ENCODE data around the gene ELMOD3.
"Not testable (repeated sequence)": the region's sequence is repeated elsewhere in the genome, so short reads cannot be mapped to it uniquely, and the experiment has no call there.

Gene ELMOD3

GRCh38 chr2:85377083-85377482, 22.5 kb downstream of the ELMOD3 start:
- DNase-seq: no peak

GRCh38 chr2:85378257-85378656, 23.7 kb downstream of the ELMOD3 start:
- DNase-seq: no peak

- DNase-seq: no peak
Observed at GRCh38 chr2:85380048-85380447, 25.5 kb downstream of the ELMOD3 start.

GRCh38 chr2:85383151-85383550, 28.6 kb downstream of the ELMOD3 start:
- DNase-seq: not testable (repeated sequence)

- no peak for DNase-seq
Observed at GRCh38 chr2:85383850-85384249, 29.3 kb downstream of the ELMOD3 start.

GRCh38 chr2:85385746-85386145, 31.2 kb downstream of the ELMOD3 start:
- no peak for DNase-seq

GRCh38 chr2:85387754-85388153, 33.2 kb downstream of the ELMOD3 start:
- no peak for DNase-seq

GRCh38 chr2:85388878-85389538, 34.4 kb downstream of the ELMOD3 start:
- DNase-seq: no peak

GRCh38 chr2:85390941-85391669, 36.5 kb downstream of the ELMOD3 start:
- DNase-seq: peak; percentile 40 to 55

- DNase-seq: no peak
Observed at GRCh38 chr2:85393836-85394235, 39.3 kb downstream of the ELMOD3 start.

GRCh38 chr2:85394261-85394681, 39.7 kb downstream of the ELMOD3 start:
- no peak for DNase-seq

- no peak for DNase-seq
Observed at GRCh38 chr2:85394976-85395375, 40.4 kb downstream of the ELMOD3 start.

- no peak for DNase-seq
Observed at GRCh38 chr2:85395912-85396475, 41.4 kb downstream of the ELMOD3 start.

- no peak for DNase-seq
Observed at GRCh38 chr2:85396531-85397470, 42.2 kb downstream of the ELMOD3 start.

- no peak for DNase-seq
Observed at GRCh38 chr2:85397925-85398331, 43.4 kb downstream of the ELMOD3 start.

- DNase-seq: no peak
Observed at GRCh38 chr2:85398426-85399182, 44.0 kb downstream of the ELMOD3 start.

GRCh38 chr2:85399183-85399455, 44.5 kb downstream of the ELMOD3 start:
- no peak for DNase-seq

- no peak for DNase-seq
Observed at GRCh38 chr2:85400023-85400422, 45.5 kb downstream of the ELMOD3 start.

GRCh38 chr2:85400541-85401463, 46.2 kb downstream of the ELMOD3 start:
- DNase-seq: no peak

- DNase-seq: no peak
Observed at GRCh38 chr2:85401464-85401805, 46.9 kb downstream of the ELMOD3 start.

- peak; percentile 35 to 50 for DNase-seq
Observed at GRCh38 chr2:85401844-85402243, 47.3 kb downstream of the ELMOD3 start.

Measured in Kasumi-1 (cell line).